A549 (cell line): ENCODE results near the gene CDKN1A. TPM values are rescaled to one million over a fixed set of nuclear protein-coding genes. Genes with fewer than 3 reads are reported as not detected.

Experiments used
- ATAC-seq, 2 experiments: fragments of 200-7000 bp in 1 of 2; fragments of >200 bp in 1 of 2; cut with Nextera tagmentation in 1 of 2; cut with Tn5 transposase in 1 of 2; 3 replicates each; pipeline versions ENCODE4 v1.8.0 to v1.9.1; 2018 to 2020; ENCODE audit warnings: mild to moderate bottlenecking in 1 of 2, moderate library complexity in 1 of 2
- CTCF ChIA-PET: fragments of 300-600 bp; sonication (Branson Sonifier 250); formaldehyde crosslinking; extraction: SDS; loops from one replicate; lab custom pipeline; 2021; ENCODE audit warnings: antibody characterized with exemption, inconsistent platforms; lab: Yijun Ruan, JAX
- POLR2A ChIA-PET: fragments of 350-600 bp; formaldehyde crosslinking; extraction: SDS; loops from one replicate; lab custom pipeline; 2021; ENCODE audit warnings: antibody characterized with exemption, inconsistent platforms; lab: Yijun Ruan, JAX
- DNase-seq, 2 experiments: peaks; one replicate each; pipeline versions ENCODE4 v3.0.0 to v3.0.0-alpha.2; 2011 to 2016; ENCODE audit warnings: low read depth in 1 of 2, low spot score in 1 of 2
- FAIRE-seq: peaks from 2 replicates; lab custom pipeline; 2011; peaks lifted over from hg19 to GRCh38; lab: Jason Lieb, UNC
- H3K27ac ChIP-seq, 2 experiments: fragments of >200 bp; sonication (Bioruptor Twin); formaldehyde crosslinking; 3 replicates each; pipeline ENCODE4 v1.5.1; 2016 to 2017
- H3K4me1 ChIP-seq: fragments of >200 bp; sonication (Bioruptor Twin); formaldehyde crosslinking; 3 replicates; pipeline ENCODE4 v1.6.1; 2016
- H3K4me2 ChIP-seq: fragments of >200 bp; sonication (Bioruptor Twin); formaldehyde crosslinking; 3 replicates; pipeline ENCODE4 v1.6.1; 2016
- H3K4me3 ChIP-seq: fragments of >200 bp; sonication (Bioruptor Twin); formaldehyde crosslinking; 3 replicates; pipeline ENCODE4 v1.5.1; 2016
- H3K9me3 ChIP-seq: fragments of >200 bp; sonication (Bioruptor Twin); formaldehyde crosslinking; 3 replicates; pipeline ENCODE4 v1.6.1; 2016
- CBX2 ChIP-seq: fragments of 200-600 bp; sonication (generic); IDR thresholded peaks from 2 replicates; pipeline ENCODE4 v1.6.1; 2016; ENCODE audit warnings: low read depth, mild to moderate bottlenecking, borderline replicate concordance
- CBX8 ChIP-seq: fragments of 200-600 bp; sonication (generic); IDR thresholded peaks from 2 replicates; pipeline ENCODE4 v1.6.1; 2016
- EHF ChIP-seq: fragments of 250-450 bp; sonication (Bioruptor Pico); IDR thresholded peaks from 2 replicates; pipeline ENCODE4 v1.5.0; 2020; ENCODE audit warnings: mild to moderate bottlenecking
- EHMT2 ChIP-seq: fragments of 200-600 bp; sonication (generic); IDR thresholded peaks from 2 replicates; pipeline ENCODE4 v1.6.1; 2016; ENCODE audit warnings: antibody characterized with exemption, low read depth, mild to moderate bottlenecking, moderate library complexity
- ELK1 ChIP-seq: fragments of 150-350 bp; IDR thresholded peaks from 2 replicates; pipeline ENCODE4 v1.6.1; 2014; ENCODE audit warnings: low read depth, mild to moderate bottlenecking, low read length
- EP300 ChIP-seq, 2 experiments: fragments of >200 bp; sonication (Bioruptor Twin); formaldehyde crosslinking; IDR thresholded peaks; 2 replicates in 1 of 2; 3 replicates in 1 of 2; pipeline ENCODE4 v1.6.1; 2016 to 2017
- GATA3 ChIP-seq: IDR thresholded peaks from 2 replicates; pipeline ENCODE4 v1.6.1; 2012; ENCODE audit warnings: borderline replicate concordance
- HDAC2 ChIP-seq: fragments of 200-600 bp; sonication (generic); IDR thresholded peaks from 2 replicates; pipeline ENCODE4 v1.6.1; 2016
- JUNB ChIP-seq: fragments of >200 bp; sonication (Bioruptor Twin); formaldehyde crosslinking; IDR thresholded peaks from 2 replicates; pipeline ENCODE4 v1.6.1; 2016
- MAZ ChIP-seq: fragments of 150-350 bp; IDR thresholded peaks from 2 replicates; pipeline ENCODE4 v1.6.1; 2014; ENCODE audit warnings: antibody characterized with exemption, low read depth, low read length, borderline replicate concordance
- MYC ChIP-seq: IDR thresholded peaks from 2 replicates; pipeline ENCODE4 v1.6.1; 2012; ENCODE audit warnings: mild to moderate bottlenecking, inconsistent platforms, low read length, improper control_type of control experiment, borderline replicate concordance
- NFE2L2 ChIP-seq: fragments of 150-350 bp; conservative IDR thresholded peaks from 2 replicates; pipeline ENCODE4 v1.6.1; 2014; ENCODE audit warnings: low read length
- NR3C1 ChIP-seq: fragments of >200 bp; sonication (Bioruptor Twin); formaldehyde crosslinking; IDR thresholded peaks from 3 replicates; pipeline ENCODE4 v1.6.1; 2017
- PBX3 ChIP-seq: IDR thresholded peaks from 2 replicates; pipeline ENCODE4 v1.6.1; 2012
- POLR2AphosphoS2 ChIP-seq: conservative IDR thresholded peaks from 2 replicates; pipeline ENCODE4 v1.6.1; 2012; ENCODE audit warnings: low read length, improper control_type of control experiment, inconsistent platforms
- RAD21 ChIP-seq, 2 experiments: fragments of >200 bp in 1 of 2; sonication (Bioruptor Twin) in 1 of 2; formaldehyde crosslinking in 1 of 2; IDR thresholded peaks in 1 of 2; conservative IDR thresholded peaks in 1 of 2; 2 replicates in 1 of 2; 3 replicates in 1 of 2; pipeline ENCODE4 v1.6.1; 2012 to 2018; ENCODE audit warnings: inconsistent platforms in 1 of 2
- RARB ChIP-seq: fragments of 250-450 bp; sonication (Bioruptor Pico); IDR thresholded peaks from 2 replicates; pipeline ENCODE4 v1.8.0; 2021; ENCODE audit warnings: mild to moderate bottlenecking, moderate library complexity
- RCOR1 ChIP-seq: fragments of 150-350 bp; IDR thresholded peaks from 2 replicates; pipeline ENCODE4 v1.6.1; 2014; ENCODE audit warnings: antibody characterized with exemption, low read length, low read depth
- REST ChIP-seq: fragments of 200-600 bp; sonication (generic); IDR thresholded peaks from 2 replicates; pipeline ENCODE4 v1.6.1; 2016; ENCODE audit warnings: antibody characterized with exemption, mild to moderate bottlenecking, moderate library complexity
- TP53 ChIP-seq: fragments of 250-450 bp; sonication (Bioruptor Pico); IDR thresholded peaks from 2 replicates; pipeline ENCODE4 v1.5.0; 2021; ENCODE audit warnings: mild to moderate bottlenecking, moderate library complexity
- USF2 ChIP-seq: fragments of 450-650 bp; IDR thresholded peaks from 2 replicates; pipeline ENCODE4 v1.6.1; 2014; ENCODE audit warnings: antibody characterized with exemption
- ZSCAN20 ChIP-seq: fragments of 250-450 bp; sonication (Bioruptor Pico); IDR thresholded peaks from 2 replicates; pipeline ENCODE4 v1.8.0; 2022; ENCODE audit warnings: mild to moderate bottlenecking, moderate library complexity
- WGBS: methylation state at CpG from one replicate; pipeline ENCODE4 v1.1.6; 2017; ENCODE audit errors: missing lambda C conversion rate; 5-methylcytosine and 5-hydroxymethylcytosine counted together
- polyA plus RNA-seq, 4 experiments: library from polyadenylated mRNA; depleted of rRNA in 3 of 4; stranded (reverse); fragments of >200 nt; fragmentation: RNase III in 1 of 4; extraction: RNeasy Plus Mini Kit Qiagen cat#74134 plus additional on column Dnase treatment in 1 of 4; gene quantifications; 2 replicates in 3 of 4; 3 replicates in 1 of 4; pipeline ENCODE4 v1.2.3, GENCODE V29; 2011 to 2017

Gene CDKN1A
- polyA plus RNA-seq, 2 of the 4 experiments (the other 2 are of a cell fraction) = 130 to 183 TPM

- Histone ChIP-seq H3K9me3 (no peaks in the 10 kb centered on the region), H3K4me1 (no peaks in the 10 kb centered on the region), H3K4me3 (no peak overlapping the region), H3K27ac (no peak overlapping the region), H3K4me2 (no peak overlapping the region)
- DNase-seq (no peak), FAIRE-seq (no peak), ATAC-seq (no peak)
- POLR2A ChIA-PET = no interaction called here
- CTCF ChIA-PET = interaction anchor here (1.0 to 1.6 kb wide), 3 partner anchors 14 to 79 kb away, joined by 3 to 6 read pairs (median 3); no protein-coding TSS in a partner anchor
- TF ChIP-seq EHF (CRISPR knock-in tag) (no peak), CBX2 (no peak), GATA3 (no peak), POLR2AphosphoS2 (no peak), USF2 (no peak), RARB (no peak), NR3C1 (no peak), MAZ (no peak), REST (no peak), EP300 (IDR thresholded peaks at IDR 0.05) (no peak), ELK1 (no peak), CBX8 (no peak), JUNB (no peak), EHMT2 (no peak), MYC (no peak)
- WGBS = 86% methylated on average over 6 of the region's 6 CpGs
Observed at GRCh38 chr6:36694616-36695015, 16.1 kb downstream of the CDKN1A start.

GRCh38 chr6:36695414-36695813 is 16.9 kb downstream of the CDKN1A start:
- Histone ChIP-seq H3K4me2 (no peak overlapping the region), H3K4me1 (no peaks in the 10 kb centered on the region), H3K27ac (no peak overlapping the region), H3K9me3 (no peaks in the 10 kb centered on the region), H3K4me3 (no peak overlapping the region)
- TF ChIP-seq RAD21 (conservative IDR thresholded peaks at IDR 0.05 in 1 of 2, IDR thresholded peaks at IDR 0.05 in 1 of 2) (no peak), TP53 (CRISPR knock-in tag) (no peak), EHF (CRISPR knock-in tag) (no peak), NFE2L2 (no peak), USF2 (no peak), RCOR1 (no peak), HDAC2 (no peak), PBX3 (no peak), MAZ (no peak), ZSCAN20 (CRISPR knock-in tag) (no peak)
- ChIA-PET POLR2A (no interaction called here), CTCF (interaction anchor here (1.0 to 1.6 kb wide), 4 partner anchors 14 to 80 kb away, joined by 3 to 6 read pairs (median 3); no protein-coding TSS in a partner anchor)
- WGBS = 89% methylated on average over 2 of the region's 2 CpGs
- DNase-seq (no peak), FAIRE-seq (no peak), ATAC-seq (no peak)
